Spinal cord (tissue), 10 donors: Measurements from ENCODE around the gene WSCD2. TPM values are rescaled to one million over a fixed set of nuclear protein-coding genes. Genes with fewer than 3 reads are reported as not detected.

ENCODE experiments used
- DNase-seq, 6 donors: peaks; one replicate each; pipeline versions ENCODE4 v3.0.0 to v3.0.0-alpha.2; 2013 to 2015; ENCODE audit warnings: low spot score in 6 of 6, low read depth in 4 of 6
- H3K27ac ChIP-seq: one replicate; pipeline ENCODE4 v1.5.1; 2013; ENCODE audit warnings: low read depth, low read length, control low read depth
- H3K27me3 ChIP-seq: one replicate; pipeline ENCODE4 v1.6.1; 2013; ENCODE audit warnings: low read length; ENCODE audit not compliant: control insufficient read depth, insufficient read depth
- H3K36me3 ChIP-seq: one replicate; pipeline ENCODE4 v1.6.1; 2013; ENCODE audit warnings: low read length; ENCODE audit not compliant: control insufficient read depth, insufficient read depth
- H3K4me1 ChIP-seq: one replicate; pipeline ENCODE4 v1.6.1; 2013; ENCODE audit warnings: low read length; ENCODE audit not compliant: control insufficient read depth, insufficient read depth
- H3K4me3 ChIP-seq: one replicate; pipeline ENCODE4 v1.5.1; 2013; ENCODE audit warnings: low read depth, low read length, control low read depth
- H3K9me3 ChIP-seq: one replicate; pipeline ENCODE4 v1.6.1; 2013; ENCODE audit warnings: low read length; ENCODE audit not compliant: control insufficient read depth, insufficient read depth
- WGBS: methylation state at CpG from one replicate; pipeline ENCODE4 v1.1.5; 2013; ENCODE audit warnings: missing lambda C conversion rate; ENCODE audit not compliant: insufficient coverage; 5-methylcytosine and 5-hydroxymethylcytosine counted together
- polyA plus RNA-seq, 2 donors: library from polyadenylated mRNA; unstranded; fragments of 120-200 nt; gene quantifications; one replicate each; pipeline ENCODE4 v1.2.1, GENCODE V29; 2013; ENCODE audit not compliant: insufficient read length in 2 of 2
- total RNA-seq, 2 donors: library from RNA; depleted of rRNA in 1 of 2; stranded (reverse); fragments of 120-200 nt in 1 of 2; fragments of >200 nt in 1 of 2; gene quantifications; one replicate each; pipeline versions ENCODE4 v1.2.3 to v1.2.4, GENCODE V29; 2013 to 2014
- donor health status: healthy.

Gene WSCD2
- total and polyA plus RNA-seq, 4 donors = 6.1 to 17.4 (median 11.8) TPM

- Histone ChIP-seq H3K36me3 (no peaks in the 10 kb centered on the region), H3K4me1 (no peaks in the 10 kb centered on the region), H3K27me3 (no peaks in the 10 kb centered on the region), H3K9me3 (peaks cover under 1% of the 10 kb centered on the region), H3K27ac (no peak overlapping the region), H3K4me3 (no peak overlapping the region)
- WGBS = 67% methylated on average over 8 of the region's 10 CpGs
- DNase-seq = no peak
Observed at GRCh38 chr12:108241986-108242703, 113.1 kb downstream of the WSCD2 start.

DNA sequence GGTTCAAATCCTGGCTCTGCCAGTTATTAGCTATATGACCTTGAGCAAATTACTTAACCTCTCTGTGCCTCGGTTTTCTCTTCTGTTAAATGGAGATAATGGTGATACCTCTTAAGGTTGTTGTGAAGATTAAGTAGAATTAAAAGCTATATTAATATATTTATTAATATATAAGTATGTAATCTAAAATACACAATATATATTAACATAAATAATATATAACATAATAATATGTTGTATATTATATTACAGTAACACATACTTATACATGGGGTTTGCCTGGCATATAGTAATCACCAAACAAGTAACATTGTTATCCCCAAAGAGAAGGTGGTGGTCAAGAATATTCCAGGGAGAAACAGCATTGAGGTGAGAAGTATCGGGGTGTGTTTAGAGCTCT, 118.0 kb downstream of the WSCD2 start:
- DNase-seq = no peak
- Histone ChIP-seq H3K27me3 (no peaks in the 10 kb centered on the region), H3K9me3 (no peaks in the 10 kb centered on the region), H3K27ac (no peak overlapping the region), H3K4me1 (peaks cover under 1% of the 10 kb centered on the region), H3K4me3 (no peak overlapping the region), H3K36me3 (peaks cover 8% of the 10 kb centered on the region)
- 100% methylated on average over 1 of the region's 2 CpGs for WGBS

- H3K4me3 ChIP-seq = no peak overlapping the region
- H3K4me1 ChIP-seq = peaks cover 9% of the 10 kb centered on the region
- H3K36me3 ChIP-seq = peaks cover 8% of the 10 kb centered on the region
- DNase-seq = no peak
- H3K9me3 ChIP-seq = no peaks in the 10 kb centered on the region
- WGBS = 96% methylated on average over 13 of the region's 13 CpGs
- no peak overlapping the region for H3K27ac ChIP-seq
- H3K27me3 ChIP-seq = no peaks in the 10 kb centered on the region
Observed at GRCh38 chr12:108248011-108248410, 118.9 kb downstream of the WSCD2 start.

GRCh38 chr12:108252523-108252922, 123.4 kb downstream of the WSCD2 start:
- H3K27me3 ChIP-seq = no peaks in the 10 kb centered on the region
- H3K27ac ChIP-seq = no peak overlapping the region
- peaks cover 25% of the 10 kb centered on the region for H3K4me1 ChIP-seq
- H3K9me3 ChIP-seq = no peaks in the 10 kb centered on the region
- DNase-seq = no peak
- peaks cover 8% of the 10 kb centered on the region for H3K36me3 ChIP-seq
- WGBS = 61% methylated on average over 3 of the region's 7 CpGs
- no peak overlapping the region for H3K4me3 ChIP-seq

DNA sequence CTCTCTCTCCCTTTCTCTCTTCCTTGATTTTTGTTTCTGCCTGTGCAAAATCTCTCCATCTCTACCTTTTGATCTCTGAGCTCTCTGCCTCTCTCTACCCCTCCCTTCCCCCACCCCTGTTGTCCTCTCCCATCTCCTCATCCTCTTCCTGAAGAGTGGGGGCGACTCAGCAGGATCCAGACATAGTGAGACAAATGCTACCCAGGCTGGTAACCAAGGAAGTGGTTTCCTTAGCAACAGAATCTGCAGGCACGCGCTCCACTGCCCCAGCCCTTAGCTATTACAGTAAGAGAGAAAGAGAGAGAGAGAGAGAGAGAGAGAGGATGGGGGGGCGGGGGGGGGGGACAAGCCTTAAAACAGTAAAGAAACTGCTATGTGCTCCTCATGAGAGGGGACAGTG, 124.5 kb downstream of the WSCD2 start:
- H3K4me3 ChIP-seq = no peak overlapping the region

DNA sequence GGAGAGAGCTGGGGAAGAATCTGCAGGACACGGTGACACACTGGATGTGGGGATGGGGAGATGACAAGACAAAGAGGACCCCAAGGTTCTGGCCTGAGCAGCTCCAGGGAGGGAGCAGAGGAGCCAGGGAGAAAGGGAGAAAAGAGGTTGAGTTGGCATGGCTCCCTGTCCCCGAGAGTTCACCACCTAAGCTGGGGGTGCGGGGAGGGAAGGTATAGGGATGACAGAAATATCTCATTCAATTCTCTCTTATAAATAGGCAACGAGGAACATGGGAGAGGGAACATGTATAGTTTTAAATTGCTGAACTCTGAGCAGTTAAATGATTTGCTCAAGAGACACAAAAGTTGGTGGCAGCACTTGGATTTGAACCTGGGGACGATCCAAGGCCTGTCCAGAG, 124.9 kb downstream of the WSCD2 start:
- Histone ChIP-seq H3K27ac (no peak overlapping the region), H3K36me3 (no peaks in the 10 kb centered on the region), H3K4me1 (peaks cover 25% of the 10 kb centered on the region), H3K27me3 (no peaks in the 10 kb centered on the region), H3K9me3 (no peaks in the 10 kb centered on the region), H3K4me3 (no peak overlapping the region)
- no peak for DNase-seq
- WGBS = 5% methylated on average over 2 of the region's 5 CpGs

More for the DNA sequence above, 124.5 kb downstream of the WSCD2 start:
- Histone ChIP-seq H3K9me3 (no peaks in the 10 kb centered on the region), H3K27me3 (no peaks in the 10 kb centered on the region), H3K27ac (no peak overlapping the region), H3K36me3 (peaks cover 1% of the 10 kb centered on the region), H3K4me1 (peaks cover 25% of the 10 kb centered on the region)
- WGBS = no CpG with 5 or more reads among the region's 4 CpGs
- DNase-seq = peak; percentile 40 to 98 (median 72)

DNA sequence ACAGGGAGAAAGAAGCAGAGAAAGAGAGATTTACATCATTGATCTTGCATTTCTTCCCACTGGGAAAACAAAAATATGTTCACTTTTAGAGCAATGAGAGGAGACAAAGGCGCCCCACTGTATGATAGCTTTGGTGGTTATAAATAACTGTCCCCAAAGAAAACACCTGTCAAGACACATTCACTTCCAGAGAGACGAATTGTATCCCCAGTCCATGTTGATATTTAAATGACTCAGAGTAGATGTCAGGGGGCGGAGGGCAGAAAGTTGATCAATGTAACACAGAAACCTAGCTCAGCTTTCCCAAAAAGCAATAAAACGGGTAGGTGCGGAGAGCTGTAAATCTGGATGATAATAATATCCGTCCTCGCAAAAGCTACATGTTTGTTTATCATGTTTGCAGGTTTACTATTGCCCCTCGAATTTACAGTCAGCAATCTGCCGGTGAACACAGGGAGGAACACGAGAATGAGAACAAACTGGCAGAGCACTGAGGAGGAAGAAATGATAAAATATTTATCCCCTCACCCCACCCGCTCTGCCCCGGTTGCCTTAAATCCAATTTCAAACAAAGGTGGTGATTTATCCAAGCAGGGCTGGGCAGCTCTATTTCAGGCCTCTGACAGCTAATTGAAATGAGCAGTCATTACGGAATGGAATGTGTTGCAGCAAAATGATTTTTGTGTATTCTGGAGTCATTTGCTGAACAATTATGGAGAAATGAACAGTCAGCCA, 125.6 kb downstream of the WSCD2 start:
- WGBS = 31% methylated on average over 2 of the region's 13 CpGs
- H3K4me1 ChIP-seq = peaks cover 25% of the 10 kb centered on the region
- H3K4me3 ChIP-seq = no peak overlapping the region
- peaks cover 2% of the 10 kb centered on the region for H3K9me3 ChIP-seq
- peak in 2 of 6 donors; percentile 7 to 81 for DNase-seq
- no peak overlapping the region for H3K27ac ChIP-seq
- no peaks in the 10 kb centered on the region for H3K36me3 ChIP-seq
- no peaks in the 10 kb centered on the region for H3K27me3 ChIP-seq

GRCh38 chr12:108255252-108255602, 126.1 kb downstream of the WSCD2 start:
- Histone ChIP-seq H3K4me1 (peaks cover 25% of the 10 kb centered on the region), H3K36me3 (no peaks in the 10 kb centered on the region), H3K27ac (no peak overlapping the region), H3K9me3 (peaks cover 3% of the 10 kb centered on the region), H3K27me3 (no peaks in the 10 kb centered on the region), H3K4me3 (no peak overlapping the region)
- 50% methylated on average over 1 of the region's 3 CpGs for WGBS
- DNase-seq = peak in 1 of 6 donors; percentile 12

DNA sequence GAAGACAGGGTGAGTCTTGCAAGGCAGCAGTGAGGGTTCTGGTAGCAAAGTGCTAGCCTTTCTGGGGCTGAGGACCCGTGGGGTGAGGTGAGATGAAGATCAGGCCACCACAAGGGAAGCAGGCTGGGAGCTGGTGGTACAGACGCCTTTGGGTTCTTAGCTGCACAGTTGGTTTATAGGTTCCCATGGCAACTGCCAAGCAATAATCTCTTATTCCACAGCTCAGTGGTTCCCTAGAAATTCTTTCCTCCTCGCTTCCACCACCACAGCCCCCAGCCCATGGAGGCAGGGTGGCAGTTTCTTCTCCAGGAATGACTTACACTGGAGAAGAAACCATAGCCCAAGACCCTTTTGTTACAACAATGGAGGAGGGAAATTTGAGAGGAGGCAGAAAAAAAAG, 127.9 kb downstream of the WSCD2 start:
- H3K27ac ChIP-seq = no peak overlapping the region
- H3K4me1 ChIP-seq = peaks cover 25% of the 10 kb centered on the region
- WGBS = 17% methylated on average over 1 of the region's 3 CpGs
- H3K9me3 ChIP-seq = peaks cover 8% of the 10 kb centered on the region
- no peaks in the 10 kb centered on the region for H3K36me3 ChIP-seq
- DNase-seq = peak in 2 of 6 donors; percentile 77 to 90
- H3K27me3 ChIP-seq = no peaks in the 10 kb centered on the region
- no peak overlapping the region for H3K4me3 ChIP-seq
